HG02981 (cell line): ENCODE data around the gene CFAP53.
A peak's percentile ranks its signal among the peaks of the same experiment; 100 is the strongest.
"Not testable (repeated sequence)": the region's sequence is repeated elsewhere in the genome, so short reads cannot be mapped to it uniquely, and the experiment has no call there.

Source experiments
- ATAC-seq: cut with Tn5 transposase; IDR thresholded peaks from one replicate; pipeline ENCODE4 v1.9.1; 2021; ENCODE audit warnings: mild to moderate bottlenecking, moderate library complexity; ENCODE audit not compliant: unreplicated experiment

CFAP53 gene

GRCh38 chr18:50274044-50274442 is 7.7 kb upstream of the CFAP53 start:
- ATAC-seq, result no peak

- ATAC-seq, result no peak
Measured at GRCh38 chr18:50273203-50274043, 7.1 kb upstream of the CFAP53 start.

GRCh38 chr18:50272568-50272967 is 6.3 kb upstream of the CFAP53 start:
- no peak for ATAC-seq

- peak; percentile 82 for ATAC-seq
Measured at GRCh38 chr18:50268022-50268747, 1.9 kb upstream of the CFAP53 start.

GRCh38 chr18:50262977-50263376 is 3.3 kb downstream of the CFAP53 start:
- no peak for ATAC-seq

GRCh38 chr18:50250935-50251334 is 15.4 kb downstream of the CFAP53 start:
- no peak for ATAC-seq

- ATAC-seq, result no peak
Measured at GRCh38 chr18:50249576-50249975, 16.7 kb downstream of the CFAP53 start.

- no peak for ATAC-seq
Measured at GRCh38 chr18:50247561-50247960, 18.7 kb downstream of the CFAP53 start.

- ATAC-seq, result not testable (repeated sequence)
Measured at GRCh38 chr18:50241768-50242167, 24.5 kb downstream of the CFAP53 start.

- no peak for ATAC-seq
Measured at GRCh38 chr18:50240080-50240563, 26.2 kb downstream of the CFAP53 start.

- ATAC-seq, result no peak
Measured at GRCh38 chr18:50232419-50232818, 33.9 kb downstream of the CFAP53 start.

GRCh38 chr18:50231621-50232020 is 34.7 kb downstream of the CFAP53 start:
- ATAC-seq, result no peak

- not testable (repeated sequence) for ATAC-seq
Measured at GRCh38 chr18:50220249-50220648, 46.0 kb downstream of the CFAP53 start.

GRCh38 chr18:50218432-50219197 is 47.7 kb downstream of the CFAP53 start:
- no peak for ATAC-seq

GRCh38 chr18:50209311-50209710 is 57.0 kb downstream of the CFAP53 start:
- ATAC-seq, result no peak

- ATAC-seq, result no peak
Measured at GRCh38 chr18:50207722-50208121, 58.6 kb downstream of the CFAP53 start.

GRCh38 chr18:50203801-50204604 is 62.3 kb downstream of the CFAP53 start:
- no peak for ATAC-seq

- ATAC-seq, result no peak
Measured at GRCh38 chr18:50201476-50202018, 64.7 kb downstream of the CFAP53 start.

- ATAC-seq, result no peak
Measured at GRCh38 chr18:50199921-50200320, 66.4 kb downstream of the CFAP53 start.

- no peak for ATAC-seq
Measured at GRCh38 chr18:50199346-50199855, 66.9 kb downstream of the CFAP53 start.
